Activated CD4-positive, alpha-beta T cell treated with anti-CD3 and anti-CD28 coated beads, Interleukin-2, amount 10 ng/mL, durations not matched to agents 7 days and 5 days (primary cell): ENCODE data around the gene XKR7. TPM values are rescaled to one million over a fixed set of nuclear protein-coding genes. Genes with fewer than 3 reads are reported as not detected.
A peak's percentile ranks its signal among the peaks of the same experiment; 100 is the strongest.

Source experiments
- CTCF ChIA-PET: fragments of 350-600 bp; sonication (Branson Sonifier 250); formaldehyde crosslinking; loops from one replicate; lab custom pipeline; 2021; ENCODE audit warnings: antibody characterized with exemption; lab: Charles Lee
- POLR2A ChIA-PET: fragments of 350-600 bp; sonication (Branson Sonifier 250); formaldehyde crosslinking; loops from one replicate; lab custom pipeline; 2021; ENCODE audit warnings: antibody characterized with exemption; lab: Charles Lee
- DNase-seq: peaks from one replicate; pipeline ENCODE4 v3.0.0-alpha.2; 2020
- H3K27ac Mint-ChIP-seq: one replicate; pipeline ENCODE4 v1.8.0; 2021; ENCODE audit warnings: mild to moderate bottlenecking, moderate library complexity, mixed read lengths
- H3K27me3 Mint-ChIP-seq: one replicate; pipeline ENCODE4 v1.8.0; 2021; ENCODE audit warnings: mixed read lengths
- H3K36me3 Mint-ChIP-seq: one replicate; pipeline ENCODE4 v1.8.0; 2021; ENCODE audit warnings: low read depth, mixed read lengths
- H3K4me1 Mint-ChIP-seq: one replicate; pipeline ENCODE4 v1.8.0; 2021; ENCODE audit warnings: mixed read lengths
- H3K4me3 Mint-ChIP-seq: one replicate; pipeline ENCODE4 v1.8.0; 2021; ENCODE audit warnings: mild to moderate bottlenecking, moderate library complexity, mixed read lengths
- H3K9me3 Mint-ChIP-seq: one replicate; pipeline ENCODE4 v1.8.0; 2021; ENCODE audit warnings: mixed read lengths
- total RNA-seq, 2 experiments: library from RNA; stranded (reverse); gene quantifications; one replicate each; pipeline ENCODE4 v1.2.3, GENCODE V29; 2021

XKR7 gene
- total RNA-seq, 2 experiments from 2014 or later: 0.05 TPM; not detected in 1

- H3K4me1 Mint-ChIP-seq: peaks cover 10% of the 10 kb centered on the region
- no peak overlapping the region for H3K4me3 Mint-ChIP-seq
- H3K27me3 Mint-ChIP-seq: peaks cover 21% of the 10 kb centered on the region
- DNase-seq: no peak
- H3K9me3 Mint-ChIP-seq: no peaks in the 10 kb centered on the region
- ChIA-PET POLR2A (no interaction called here), CTCF (no interaction called here)
- no peak overlapping the region for H3K27ac Mint-ChIP-seq
- H3K36me3 Mint-ChIP-seq: no peaks in the 10 kb centered on the region
Measured at GRCh38 chr20:32010666-32011065, 42.7 kb downstream of the XKR7 start.

GRCh38 chr20:32012159-32012688, 44.3 kb downstream of the XKR7 start:
- peaks cover 10% of the 10 kb centered on the region for H3K4me1 Mint-ChIP-seq
- no peak overlapping the region for H3K4me3 Mint-ChIP-seq
- peaks cover 30% of the 10 kb centered on the region for H3K27me3 Mint-ChIP-seq
- no peaks in the 10 kb centered on the region for H3K36me3 Mint-ChIP-seq
- ChIA-PET CTCF (interaction anchor here (0.7 to 1.2 kb wide), 3 partner anchors 10 to 79 kb away, joined by 3 to 4 read pairs (median 3); no protein-coding TSS in a partner anchor), POLR2A (no interaction called here)
- H3K9me3 Mint-ChIP-seq: no peaks in the 10 kb centered on the region
- no peak for DNase-seq
- H3K27ac Mint-ChIP-seq: no peak overlapping the region

GRCh38 chr20:32013326-32013725, 45.4 kb downstream of the XKR7 start:
- no peak for DNase-seq
- ChIA-PET POLR2A (no interaction called here), CTCF (interaction anchor here (0.7 to 1.2 kb wide), 3 partner anchors 12 to 62 kb away, joined by 3 to 4 read pairs (median 4); no protein-coding TSS in a partner anchor)
- Mint-ChIP-seq H3K4me1 (peaks cover 10% of the 10 kb centered on the region), H3K27ac (no peak overlapping the region), H3K4me3 (no peak overlapping the region), H3K9me3 (no peaks in the 10 kb centered on the region), H3K36me3 (no peaks in the 10 kb centered on the region), H3K27me3 (peaks cover 39% of the 10 kb centered on the region)

GRCh38 chr20:32017711-32018251, 49.8 kb downstream of the XKR7 start:
- H3K9me3 Mint-ChIP-seq: no peaks in the 10 kb centered on the region
- H3K4me3 Mint-ChIP-seq: peak overlapping the region; percentile 54
- POLR2A ChIA-PET: interaction anchor here (0.5 kb wide), 1 partner anchor 77 kb away, joined by 3 read pairs; no protein-coding TSS in a partner anchor
- peak; percentile 31 for DNase-seq
- H3K27me3 Mint-ChIP-seq: peaks cover 71% of the 10 kb centered on the region
- H3K4me1 Mint-ChIP-seq: peaks cover 23% of the 10 kb centered on the region
- CTCF ChIA-PET: interaction anchor here (1.1 to 1.2 kb wide), 2 partner anchors 12 to 157 kb away, joined by 3 read pairs; no protein-coding TSS in a partner anchor
- H3K36me3 Mint-ChIP-seq: peaks cover 4% of the 10 kb centered on the region
- no peak overlapping the region for H3K27ac Mint-ChIP-seq

- DNase-seq: peak; percentile 34
- Mint-ChIP-seq H3K9me3 (no peaks in the 10 kb centered on the region), H3K4me3 (peak overlapping the region; percentile 67), H3K27me3 (peaks cover 77% of the 10 kb centered on the region), H3K36me3 (peaks cover 4% of the 10 kb centered on the region), H3K4me1 (peaks cover 23% of the 10 kb centered on the region), H3K27ac (no peak overlapping the region)
- CTCF ChIA-PET: interaction anchor here (1.2 to 1.8 kb wide), 2 partner anchors 11 to 13 kb away, joined by 3 to 13 read pairs; no protein-coding TSS in a partner anchor
- POLR2A ChIA-PET: no interaction called here
Measured at GRCh38 chr20:32018269-32019155, 50.6 kb downstream of the XKR7 start.

- Mint-ChIP-seq H3K9me3 (no peaks in the 10 kb centered on the region), H3K4me3 (peak overlapping the region; percentile 58), H3K36me3 (peaks cover 4% of the 10 kb centered on the region), H3K27ac (no peak overlapping the region), H3K27me3 (peaks cover 82% of the 10 kb centered on the region), H3K4me1 (peaks cover 23% of the 10 kb centered on the region)
- ChIA-PET CTCF (interaction anchor here (1.8 kb wide), 1 partner anchor 12 kb away, joined by 13 read pairs; no protein-coding TSS in a partner anchor), POLR2A (no interaction called here)
- no peak for DNase-seq
Measured at GRCh38 chr20:32019156-32019510, 51.2 kb downstream of the XKR7 start.

- Mint-ChIP-seq H3K4me1 (peaks cover 23% of the 10 kb centered on the region), H3K27me3 (peaks cover 79% of the 10 kb centered on the region), H3K4me3 (peak overlapping the region; percentile 58), H3K36me3 (peaks cover 4% of the 10 kb centered on the region), H3K27ac (no peak overlapping the region), H3K9me3 (no peaks in the 10 kb centered on the region)
- no peak for DNase-seq
- CTCF ChIA-PET: interaction anchor here (1.4 to 1.8 kb wide), 2 partner anchors 12 to 68 kb away, joined by 5 to 13 read pairs; partner anchors contain the start of gene PDRG1
- POLR2A ChIA-PET: interaction anchor here (0.6 kb wide), 1 partner anchor 29 kb away, joined by 6 read pairs; no protein-coding TSS in a partner anchor
Measured at GRCh38 chr20:32019563-32020463, 51.9 kb downstream of the XKR7 start.

GRCh38 chr20:32021091-32021490, 53.1 kb downstream of the XKR7 start:
- ChIA-PET CTCF (no interaction called here), POLR2A (no interaction called here)
- peaks cover 4% of the 10 kb centered on the region for H3K36me3 Mint-ChIP-seq
- no peak overlapping the region for H3K27ac Mint-ChIP-seq
- peaks cover 23% of the 10 kb centered on the region for H3K4me1 Mint-ChIP-seq
- H3K9me3 Mint-ChIP-seq: no peaks in the 10 kb centered on the region
- peaks cover 73% of the 10 kb centered on the region for H3K27me3 Mint-ChIP-seq
- H3K4me3 Mint-ChIP-seq: no peak overlapping the region
- no peak for DNase-seq

GRCh38 chr20:32024683-32025295, 56.8 kb downstream of the XKR7 start:
- Mint-ChIP-seq H3K36me3 (peaks cover 3% of the 10 kb centered on the region), H3K9me3 (no peaks in the 10 kb centered on the region), H3K4me1 (peaks cover 9% of the 10 kb centered on the region), H3K27ac (no peak overlapping the region), H3K4me3 (no peak overlapping the region), H3K27me3 (peaks cover 51% of the 10 kb centered on the region)
- POLR2A ChIA-PET: no interaction called here
- no peak for DNase-seq
- CTCF ChIA-PET: interaction anchor here (0.6 kb wide), 1 partner anchor 374 kb away, joined by 3 read pairs; no protein-coding TSS in a partner anchor

GRCh38 chr20:32027643-32028042, 59.7 kb downstream of the XKR7 start:
- Mint-ChIP-seq H3K27ac (no peak overlapping the region), H3K4me1 (no peaks in the 10 kb centered on the region), H3K36me3 (no peaks in the 10 kb centered on the region), H3K9me3 (no peaks in the 10 kb centered on the region), H3K27me3 (peaks cover 35% of the 10 kb centered on the region), H3K4me3 (no peak overlapping the region)
- DNase-seq: no peak
- CTCF ChIA-PET: no interaction called here
- POLR2A ChIA-PET: no interaction called here

- Mint-ChIP-seq H3K36me3 (no peaks in the 10 kb centered on the region), H3K9me3 (no peaks in the 10 kb centered on the region), H3K27me3 (peaks cover 32% of the 10 kb centered on the region), H3K4me1 (no peaks in the 10 kb centered on the region), H3K4me3 (no peak overlapping the region), H3K27ac (no peak overlapping the region)
- no peak for DNase-seq
- ChIA-PET POLR2A (no interaction called here), CTCF (interaction anchor here (0.8 to 2.0 kb wide), 3 partner anchors 11 to 176 kb away, joined by 3 to 6 read pairs (median 4); no protein-coding TSS in a partner anchor)
Measured at GRCh38 chr20:32028647-32029372, 60.9 kb downstream of the XKR7 start.
